Dendritic cell treated with granulocyte-macrophage colony-stimulating factor and Interleukin-4, amounts not matched to agents 40 ng/mL and 50 ng/mL, for 4 days (primary cell): ENCODE results near the gene DEPDC7.
"Not testable (repeated sequence)": the region's sequence is repeated elsewhere in the genome, so short reads cannot be mapped to it uniquely, and the experiment has no call there.

ENCODE experiments used
- H3K27ac Mint-ChIP-seq: one replicate; pipeline ENCODE4 v1.8.0; 2022; ENCODE audit warnings: mild to moderate bottlenecking, mixed read lengths
- H3K27me3 Mint-ChIP-seq: one replicate; pipeline ENCODE4 v1.8.0; 2022; ENCODE audit warnings: mild to moderate bottlenecking, mixed read lengths
- H3K36me3 Mint-ChIP-seq: one replicate; pipeline ENCODE4 v1.8.0; 2022; ENCODE audit warnings: low read depth, mixed read lengths
- H3K4me1 Mint-ChIP-seq: one replicate; pipeline ENCODE4 v1.8.0; 2022; ENCODE audit warnings: low read depth, mixed read lengths
- H3K4me3 Mint-ChIP-seq: one replicate; pipeline ENCODE4 v1.8.0; 2022; ENCODE audit warnings: mild to moderate bottlenecking, moderate library complexity, mixed read lengths
- H3K9me3 Mint-ChIP-seq: one replicate; pipeline ENCODE4 v1.8.0; 2022; ENCODE audit warnings: mixed read lengths
- intact Hi-C: fragments of 100-400 bp; cut with micrococcal nuclease; formaldehyde crosslinking; loops from one replicate; pipeline ENCODE4 v1.15.0; 2022

Gene DEPDC7

GRCh38 chr11:33015621-33016551 lies at the start of gene DEPDC7:
Gene DEPDC7 (plus strand): TSS chr11:33015878. CDS start chr11:33015956, 78 bp downstream.
- H3K4me1 Mint-ChIP-seq: peaks cover 20% of the 10 kb centered on the region
- no peaks in the 10 kb centered on the region for H3K36me3 Mint-ChIP-seq
- peaks cover 6% of the 10 kb centered on the region for H3K27me3 Mint-ChIP-seq
- H3K9me3 Mint-ChIP-seq: no peaks in the 10 kb centered on the region
- intact Hi-C loops: loop anchor here (5.0 kb wide), 1 partner anchor 46 kb away; no protein-coding TSS in a partner anchor
- peak within 1 kb of the TSS; percentile 84 for H3K4me3 Mint-ChIP-seq
- H3K27ac Mint-ChIP-seq: peak within 1 kb of the TSS; percentile 79

- no peaks in the 10 kb centered on the region for H3K9me3 Mint-ChIP-seq
- intact Hi-C loops: loop anchor here (10.0 kb wide), 1 partner anchor 356 kb away; no protein-coding TSS in a partner anchor
- H3K4me1 Mint-ChIP-seq: no peaks in the 10 kb centered on the region
- no peak overlapping the region for H3K4me3 Mint-ChIP-seq
- H3K36me3 Mint-ChIP-seq: peaks cover 63% of the 10 kb centered on the region
- no peaks in the 10 kb centered on the region for H3K27me3 Mint-ChIP-seq
- peak overlapping the region; percentile 20 for H3K27ac Mint-ChIP-seq
These were observed 47.1 kb upstream of the DEPDC7 start for GRCh38 chr11:32968541-32968940.

DNA sequence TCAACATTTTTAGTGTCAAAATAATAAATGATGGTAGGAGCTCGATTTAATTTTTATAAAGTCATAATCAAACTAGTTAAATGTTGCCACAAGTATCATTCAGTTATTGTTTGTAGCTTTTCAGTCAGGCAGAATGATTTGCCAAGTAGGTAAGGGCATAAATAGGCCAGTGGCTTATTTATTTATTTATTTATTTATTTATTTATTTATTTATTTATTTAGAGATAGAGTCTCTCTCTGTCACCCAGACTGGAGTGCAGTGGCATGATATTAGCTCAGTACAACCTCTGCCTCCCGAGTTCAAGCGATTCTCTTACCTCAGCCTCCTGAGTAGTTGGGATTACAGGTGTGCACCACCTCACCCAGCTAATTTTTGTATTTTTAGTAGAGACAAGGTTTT lies 43.4 kb upstream of the DEPDC7 start:
- H3K27me3 Mint-ChIP-seq, intact Hi-C loops, H3K4me1 Mint-ChIP-seq, H3K4me3 Mint-ChIP-seq, H3K9me3 Mint-ChIP-seq, H3K27ac Mint-ChIP-seq: not testable (repeated sequence)
- H3K36me3 Mint-ChIP-seq: peaks cover 78% of the 10 kb centered on the region

DNA sequence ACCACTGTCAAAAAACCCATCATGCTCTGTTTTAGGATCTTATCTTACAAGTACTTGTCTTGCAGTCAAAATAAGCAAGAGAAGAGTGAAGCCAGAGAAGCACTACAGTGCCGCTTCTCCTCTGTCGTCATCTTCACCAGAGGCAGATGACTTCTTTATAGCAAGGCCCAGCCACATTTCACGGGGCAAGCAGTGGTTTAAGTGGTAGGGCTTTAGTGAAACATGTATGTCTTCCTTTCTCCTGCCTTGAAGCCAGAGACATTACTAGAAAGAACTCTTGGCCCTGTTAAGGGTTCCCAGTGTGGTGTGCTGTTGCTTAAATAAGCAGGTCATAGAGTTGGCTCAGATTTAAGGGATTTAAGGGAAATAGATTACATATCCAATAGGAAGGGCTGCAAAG lies 42.9 kb upstream of the DEPDC7 start:
- no peak overlapping the region for H3K4me3 Mint-ChIP-seq
- no peaks in the 10 kb centered on the region for H3K4me1 Mint-ChIP-seq
- H3K27ac Mint-ChIP-seq: no peak overlapping the region
- no peaks in the 10 kb centered on the region for H3K27me3 Mint-ChIP-seq
- no peaks in the 10 kb centered on the region for H3K9me3 Mint-ChIP-seq
- H3K36me3 Mint-ChIP-seq: peaks cover 82% of the 10 kb centered on the region
- intact Hi-C loops: no loop called here

GRCh38 chr11:32982626-32983025 lies 33.1 kb upstream of the DEPDC7 start:
- Mint-ChIP-seq H3K27ac (no peak overlapping the region), H3K4me3 (no peak overlapping the region)

DNA sequence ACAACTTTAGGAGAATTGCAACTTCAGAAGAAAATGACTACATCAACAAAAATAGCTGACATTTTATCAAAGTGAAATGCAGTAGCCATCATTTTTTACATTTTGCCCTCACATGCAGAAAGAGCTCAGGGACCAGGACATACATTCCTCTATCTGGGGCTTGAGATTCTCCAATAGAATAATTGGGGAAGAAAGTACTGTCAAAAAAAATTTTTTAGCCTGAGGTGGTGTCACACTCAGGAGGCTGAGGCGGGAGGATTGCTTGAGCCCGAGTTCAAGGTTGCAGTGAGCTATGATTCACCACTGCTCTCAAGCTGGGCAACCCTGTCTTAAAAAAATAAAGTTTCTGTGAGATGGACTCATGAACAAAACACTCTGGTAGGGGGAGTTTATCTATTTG lies 32.2 kb upstream of the DEPDC7 start:
- intact Hi-C loops: no loop called here
- H3K36me3 Mint-ChIP-seq: peaks cover 14% of the 10 kb centered on the region
- H3K4me3 Mint-ChIP-seq: no peak overlapping the region
- no peaks in the 10 kb centered on the region for H3K9me3 Mint-ChIP-seq
- no peaks in the 10 kb centered on the region for H3K27me3 Mint-ChIP-seq
- no peaks in the 10 kb centered on the region for H3K4me1 Mint-ChIP-seq
- no peak overlapping the region for H3K27ac Mint-ChIP-seq

More at GRCh38 chr11:32982626-32983025, 33.1 kb upstream of the DEPDC7 start:
- Mint-ChIP-seq H3K27me3 (no peaks in the 10 kb centered on the region), H3K9me3 (no peaks in the 10 kb centered on the region), H3K36me3 (peaks cover 20% of the 10 kb centered on the region), H3K4me1 (no peaks in the 10 kb centered on the region)
- intact Hi-C loops: no loop called here

DNA sequence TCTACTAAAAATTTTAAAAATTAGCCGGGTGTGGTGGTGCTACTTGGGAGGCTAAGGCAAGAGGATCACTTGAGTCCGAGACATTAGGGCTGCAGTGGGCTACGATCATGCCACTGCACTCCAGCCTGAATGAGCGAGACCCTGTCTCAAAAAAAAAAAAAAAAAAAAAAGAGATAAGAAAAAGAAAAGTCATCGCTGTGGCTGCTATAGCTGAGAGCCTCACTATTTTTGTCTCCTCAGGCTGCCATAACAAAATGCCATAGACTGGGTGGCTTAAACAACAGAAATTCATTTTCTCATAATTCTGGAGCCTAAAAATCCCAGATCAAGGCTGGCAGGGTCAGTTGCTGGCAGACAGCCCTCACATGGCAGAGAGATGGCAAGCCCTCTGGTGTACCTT lies 30.1 kb upstream of the DEPDC7 start:
- H3K27me3 Mint-ChIP-seq: no peaks in the 10 kb centered on the region
- intact Hi-C loops: no loop called here
- no peaks in the 10 kb centered on the region for H3K4me1 Mint-ChIP-seq
- no peaks in the 10 kb centered on the region for H3K9me3 Mint-ChIP-seq
- no peak overlapping the region for H3K27ac Mint-ChIP-seq
- H3K36me3 Mint-ChIP-seq: peaks cover 14% of the 10 kb centered on the region
- no peak overlapping the region for H3K4me3 Mint-ChIP-seq

- Mint-ChIP-seq H3K36me3 (peaks cover 10% of the 10 kb centered on the region), H3K9me3 (peaks cover 14% of the 10 kb centered on the region), H3K27ac (no peak overlapping the region), H3K4me3 (no peak overlapping the region), H3K4me1 (no peaks in the 10 kb centered on the region), H3K27me3 (no peaks in the 10 kb centered on the region)
- intact Hi-C loops: no loop called here
These were observed 27.8 kb upstream of the DEPDC7 start for GRCh38 chr11:32987851-32988250.

- peaks cover 14% of the 10 kb centered on the region for H3K9me3 Mint-ChIP-seq
- H3K4me3 Mint-ChIP-seq: no peak overlapping the region
- no peaks in the 10 kb centered on the region for H3K36me3 Mint-ChIP-seq
- H3K27me3 Mint-ChIP-seq: peaks cover 2% of the 10 kb centered on the region
- intact Hi-C loops: no loop called here
- no peak overlapping the region for H3K27ac Mint-ChIP-seq
- H3K4me1 Mint-ChIP-seq: no peaks in the 10 kb centered on the region
These were observed 25.2 kb upstream of the DEPDC7 start for GRCh38 chr11:32990481-32990880.

DNA sequence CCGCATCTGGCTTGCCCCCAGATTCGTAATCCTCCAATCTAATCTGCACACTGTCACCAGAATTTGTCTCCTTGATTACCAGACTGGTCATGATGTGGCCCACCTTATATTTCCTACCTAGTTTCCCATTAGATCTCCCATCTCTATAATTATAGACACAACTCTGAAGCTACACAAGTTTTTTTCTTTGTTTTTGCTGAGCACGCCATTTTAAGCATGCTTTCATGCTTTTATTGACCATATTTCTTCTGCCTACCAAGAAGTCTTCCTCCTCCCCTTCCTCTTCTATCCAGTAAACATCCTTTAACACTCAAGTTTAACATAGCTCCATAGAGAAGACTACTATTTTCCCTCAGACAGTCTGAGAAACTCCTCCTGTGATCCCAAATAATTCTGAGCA lies 24.3 kb upstream of the DEPDC7 start:
- H3K4me3 Mint-ChIP-seq: no peak overlapping the region
- H3K27me3 Mint-ChIP-seq: peaks cover 2% of the 10 kb centered on the region
- peaks cover 14% of the 10 kb centered on the region for H3K9me3 Mint-ChIP-seq
- intact Hi-C loops: no loop called here
- no peak overlapping the region for H3K27ac Mint-ChIP-seq
- no peaks in the 10 kb centered on the region for H3K36me3 Mint-ChIP-seq
- H3K4me1 Mint-ChIP-seq: no peaks in the 10 kb centered on the region

- peaks cover 14% of the 10 kb centered on the region for H3K9me3 Mint-ChIP-seq
- H3K27ac Mint-ChIP-seq: no peak overlapping the region
- no peaks in the 10 kb centered on the region for H3K36me3 Mint-ChIP-seq
- no peak overlapping the region for H3K4me3 Mint-ChIP-seq
- intact Hi-C loops: no loop called here
- no peaks in the 10 kb centered on the region for H3K4me1 Mint-ChIP-seq
- H3K27me3 Mint-ChIP-seq: peaks cover 2% of the 10 kb centered on the region
These were observed 23.8 kb upstream of the DEPDC7 start for GRCh38 chr11:32991898-32992297.

- H3K4me1 Mint-ChIP-seq: no peaks in the 10 kb centered on the region
These were observed 15.5 kb upstream of the DEPDC7 start for GRCh38 chr11:33000181-33000580.

GRCh38 chr11:33001281-33001680 lies 14.4 kb upstream of the DEPDC7 start:
- intact Hi-C loops: no loop called here
- Mint-ChIP-seq H3K27me3 (peaks cover 2% of the 10 kb centered on the region), H3K4me1 (no peaks in the 10 kb centered on the region), H3K4me3 (no peak overlapping the region), H3K9me3 (peaks cover 9% of the 10 kb centered on the region), H3K27ac (no peak overlapping the region), H3K36me3 (no peaks in the 10 kb centered on the region)

More at GRCh38 chr11:33000181-33000580, 15.5 kb upstream of the DEPDC7 start:
- Mint-ChIP-seq H3K36me3 (no peaks in the 10 kb centered on the region), H3K9me3 (peaks cover 9% of the 10 kb centered on the region), H3K4me3 (no peak overlapping the region), H3K27me3 (peaks cover 2% of the 10 kb centered on the region), H3K27ac (no peak overlapping the region)
- intact Hi-C loops: no loop called here

- peaks cover 9% of the 10 kb centered on the region for H3K9me3 Mint-ChIP-seq
- no peak overlapping the region for H3K4me3 Mint-ChIP-seq
- peaks cover 2% of the 10 kb centered on the region for H3K27me3 Mint-ChIP-seq
- H3K4me1 Mint-ChIP-seq: no peaks in the 10 kb centered on the region
- H3K36me3 Mint-ChIP-seq: no peaks in the 10 kb centered on the region
- intact Hi-C loops: no loop called here
- no peak overlapping the region for H3K27ac Mint-ChIP-seq
These were observed 13.7 kb upstream of the DEPDC7 start for GRCh38 chr11:33001751-33002542.
